Measurements from ENCODE around the gene COL23A1. TPM values are rescaled to one million over a fixed set of nuclear protein-coding genes. Genes with fewer than 3 reads are reported as not detected.

COL23A1 gene
- total and polyA plus RNA-seq, 2 of the 8 experiments (the other 6 are each of a cell fraction or from before 2014, with no cell fraction given) = 3.1 to 4.7 TPM

GRCh38 chr5:178273665-178274541 is 316.3 kb downstream of the COL23A1 start:
- POLR2A ChIA-PET (ENCODE audit: partially characterized antibody) = interaction anchor here (1.3 kb wide), 1 partner anchor 9 kb away, joined by 3 read pairs; no protein-coding TSS in a partner anchor
- peaks cover 0 to 3% of the 10 kb centered on the region in 2 experiments for H4K20me1 ChIP-seq (replicated peaks in 1 of 2; ENCODE audit: control insufficient read depth in 1 of 2, insufficient read depth in 2 of 2, low read length in 2 of 2)
- H3K79me2 ChIP-seq (ENCODE audit: control insufficient read depth in 1 of 2, insufficient read depth in 2 of 2, low read length in 2 of 2) = no peaks in the 10 kb centered on the region
- no peaks in the 10 kb centered on the region for H3K9me3 ChIP-seq (ENCODE audit: insufficient read depth in 2 of 2, low read depth in 1 of 2, low read length in 1 of 2)
- no peak overlapping the region for H3K56ac ChIP-seq (replicated peaks; ENCODE audit: insufficient read length, low read depth, low read length)
- no peak overlapping the region for H3K23ac ChIP-seq (ENCODE audit: insufficient read length)
- H3K4ac ChIP-seq (replicated peaks; ENCODE audit: insufficient read length, low read depth, low read length) = no peak overlapping the region
- H3K36me3 ChIP-seq (ENCODE audit: control insufficient read depth in 2 of 4, insufficient read depth in 4 of 4, low read length in 3 of 4) = no peaks in the 10 kb centered on the region
- H2BK20ac ChIP-seq (ENCODE audit: low read length) = no peak overlapping the region
- TF ChIP-seq SP1 (IDR thresholded peaks at IDR 0.05; ENCODE audit: low read depth, low read length) = no peak
- no peak overlapping the region; the same call in 1 of the 2 replicates for H2BK5ac ChIP-seq (ENCODE audit: low read depth, low read length)
- 92% methylated on average over 13 of the region's 14 CpGs; no CpG with 5 or more reads in 1 of the 2 experiments for WGBS, 2 experiments (ENCODE audit: extremely low coverage in 1 of 2, insufficient coverage in 1 of 2, insufficient read length in 1 of 2, insufficient replicate concordance in 2 of 2, low coverage in 1 of 2, low lambda C conversion rate in 2 of 2, missing lambda C conversion rate in 1 of 2)
- 0 out of 2 replicates have a peak overlapping the region, but pooled peaks have one; percentile 24 for H2AK5ac ChIP-seq (ENCODE audit: low read depth, low read length)
- H4K8ac ChIP-seq (ENCODE audit: extremely low read depth, insufficient read depth, low read length) = no peak overlapping the region
- H3K9ac ChIP-seq (replicated peaks in 1 of 4; ENCODE audit: extremely low read depth in 1 of 4, low read depth in 3 of 4, low read length in 3 of 4) = no peak overlapping the region
- FAIRE-seq (no peak), DNase-seq (ENCODE audit: low read depth in 1 of 2, low spot score in 2 of 2) (no peak)
- peaks cover 6% of the 10 kb centered on the region; the same call in 1 of the 2 replicates for H3K23me2 ChIP-seq (ENCODE audit: low read depth, low read length)
- no peak overlapping the region for H4K5ac ChIP-seq (ENCODE audit: insufficient read length, low read depth, low read length)
- no peak overlapping the region for H4K91ac ChIP-seq (replicated peaks; ENCODE audit: insufficient read length, low read length)
- CTCF ChIA-PET (ENCODE audit: partially characterized antibody) = interaction anchor here (1.3 to 3.7 kb wide), 3 partner anchors 9 to 39 kb away, joined by 3 to 38 read pairs (median 13); no protein-coding TSS in a partner anchor
- no peak overlapping the region for H3K14ac ChIP-seq (ENCODE audit: insufficient read length)
- no peak overlapping the region for H3K18ac ChIP-seq (ENCODE audit: extremely low read depth, low read length)
- H3K4me3 ChIP-seq (ENCODE audit: extremely low read depth in 1 of 4, insufficient read depth in 2 of 4, low read depth in 3 of 4, low read length in 4 of 4) = no peak overlapping the region
- no peak overlapping the region for H3K4me2 ChIP-seq (ENCODE audit: insufficient read depth in 1 of 2, low read depth in 2 of 2, low read length in 2 of 2)
- no peak overlapping the region for H2AFZ ChIP-seq (ENCODE audit: low read length)
- H2BK12ac ChIP-seq (ENCODE audit: low read depth, low read length) = no peak overlapping the region
- H2BK15ac ChIP-seq (ENCODE audit: low read length) = no peak overlapping the region
- H3K79me1 ChIP-seq (ENCODE audit: low read depth, low read length) = no peaks in the 10 kb centered on the region
- H3K4me1 ChIP-seq (replicated peaks in 1 of 4; ENCODE audit: control insufficient read depth in 3 of 4, insufficient read depth in 4 of 4, low read length in 3 of 4) = no peaks in the 10 kb centered on the region
- peaks cover 0 to 4% (median 2%) of the 10 kb centered on the region in 4 experiments; a peak in 4 of 7 replicates for H3K27me3 ChIP-seq (replicated peaks in 1 of 4; ENCODE audit: control insufficient read depth in 3 of 4, extremely low read depth in 1 of 4, insufficient read depth in 3 of 4, low read length in 3 of 4)
- H2BK120ac ChIP-seq (replicated peaks; ENCODE audit: low read depth, low read length) = no peak overlapping the region
- H3K27ac ChIP-seq (ENCODE audit: low read depth, low read length) = no peak overlapping the region

Measured in H1 (cell line).